ENCODE results near the gene FRY.

The FRY gene

DNA sequence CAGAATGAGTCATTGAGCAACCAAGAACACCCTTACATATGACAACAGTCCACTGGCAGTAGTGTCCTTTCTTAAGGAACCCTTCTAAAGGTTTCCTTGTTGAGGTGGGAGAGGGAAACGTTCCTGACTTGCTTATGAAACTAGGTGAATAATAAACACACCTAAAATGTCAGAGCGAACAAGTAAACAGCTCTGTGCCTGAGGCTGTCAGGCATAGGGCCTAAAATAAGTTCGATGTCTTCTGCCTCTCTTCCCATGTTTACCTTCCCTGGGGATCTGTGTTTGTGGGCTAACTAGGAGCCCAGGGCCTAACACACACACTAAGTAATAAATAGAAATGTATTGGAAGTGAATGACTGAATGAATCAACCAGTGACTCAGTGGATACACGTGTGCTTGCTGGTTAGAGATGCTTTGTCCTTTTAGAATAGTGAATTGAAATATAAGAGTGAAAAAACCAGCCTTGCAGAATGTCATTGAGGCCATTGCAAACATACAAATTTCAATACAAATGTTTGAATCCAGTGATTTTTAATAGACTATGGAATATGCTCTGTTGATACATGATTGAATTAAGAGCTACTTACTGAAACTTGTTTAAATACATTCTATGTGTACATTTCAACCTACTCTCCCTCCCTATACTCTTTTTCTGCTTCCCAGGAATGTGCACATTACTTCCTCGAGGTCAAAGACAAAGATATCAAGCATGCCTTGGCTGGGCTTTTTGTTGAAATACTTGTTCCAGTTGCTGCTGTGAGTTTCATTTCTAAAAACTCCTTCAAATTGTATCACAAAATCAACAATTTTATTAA is 102.9 kb downstream of the FRY start:
- DNase-seq (ENCODE audit: low spot score) = no peak

DNA sequence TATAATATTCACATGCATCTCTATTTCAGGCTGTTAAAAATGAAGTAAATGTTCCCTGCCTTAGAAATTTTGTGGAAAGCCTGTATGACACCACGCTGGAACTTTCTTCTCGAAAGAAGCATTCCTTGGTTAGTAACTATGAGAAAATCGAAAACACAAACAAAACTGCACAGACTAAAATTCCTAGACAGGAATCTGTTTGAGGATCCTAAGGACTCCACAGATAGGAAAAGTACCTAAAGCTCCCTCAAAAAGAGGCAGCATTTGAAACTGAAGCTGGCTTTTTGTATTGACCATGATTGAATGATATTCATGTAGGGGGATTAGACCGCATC is 103.4 kb downstream of the FRY start:
- no peak for DNase-seq (ENCODE audit: low spot score)

- DNase-seq (ENCODE audit: low spot score) = peak; percentile 7
Measured at GRCh38 chr13:32135655-32136054, 104.1 kb downstream of the FRY start.

DNA sequence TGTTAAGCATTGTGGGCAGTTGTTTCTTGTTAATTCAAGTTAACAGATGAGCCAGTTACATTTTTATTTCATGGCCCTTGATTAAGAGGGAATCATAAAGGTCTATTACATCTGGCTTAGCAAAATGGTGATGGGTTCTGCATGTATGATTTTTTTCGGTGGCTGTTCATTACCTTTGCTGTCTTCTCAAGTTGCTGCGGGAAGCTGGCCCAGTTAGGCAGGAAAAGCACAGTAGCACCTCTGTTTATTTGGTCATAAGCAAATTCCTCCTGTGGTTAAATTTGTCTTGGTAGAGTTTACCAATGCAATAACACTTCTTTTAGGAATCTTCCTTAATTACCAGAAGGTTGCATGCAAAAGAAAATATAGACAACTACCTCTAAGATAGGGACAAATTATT is 104.5 kb downstream of the FRY start:
- DNase-seq (ENCODE audit: low spot score) = no peak

DNA sequence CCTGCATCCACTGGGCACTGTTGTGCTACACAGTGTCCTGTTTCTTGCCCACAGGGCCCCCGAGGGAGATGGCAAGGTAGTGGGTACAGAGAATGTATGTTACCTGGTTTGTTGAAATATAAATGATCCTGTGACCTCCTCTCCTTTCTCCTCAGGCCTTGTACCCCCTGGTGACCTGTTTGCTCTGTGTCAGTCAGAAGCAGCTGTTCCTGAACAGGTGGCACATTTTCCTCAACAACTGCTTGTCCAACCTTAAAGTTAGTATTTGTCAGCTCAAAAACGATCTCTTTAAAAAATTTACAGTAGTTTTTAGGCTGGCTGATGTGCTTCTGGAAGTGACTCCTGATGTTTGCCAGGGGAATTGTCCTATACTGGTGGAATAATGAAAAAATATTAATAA is 105.1 kb downstream of the FRY start:
- DNase-seq (ENCODE audit: low spot score) = no peak

GRCh38 chr13:32139251-32139650 is 107.7 kb downstream of the FRY start:
- DNase-seq (ENCODE audit: low spot score) = peak; percentile 43

DNA sequence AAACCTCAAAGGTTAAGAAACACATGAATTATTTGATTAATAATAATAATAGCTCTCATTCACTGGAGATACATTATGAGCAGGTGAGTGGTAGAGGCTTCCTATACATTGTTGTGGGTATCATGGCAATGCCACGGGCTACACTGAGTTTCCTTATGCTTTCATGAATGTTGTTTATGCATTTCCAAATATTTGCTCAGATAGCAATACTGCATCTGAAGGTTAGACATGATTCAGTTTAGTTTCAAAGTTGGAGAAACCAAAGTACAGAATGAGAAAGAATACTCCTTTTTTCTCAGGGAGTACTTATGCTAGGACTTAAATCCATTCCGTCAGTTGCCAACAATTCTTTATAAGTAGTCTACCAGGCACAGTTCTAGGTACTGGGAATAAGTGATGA is 108.5 kb downstream of the FRY start:
- no peak for DNase-seq (ENCODE audit: low spot score)

DNA sequence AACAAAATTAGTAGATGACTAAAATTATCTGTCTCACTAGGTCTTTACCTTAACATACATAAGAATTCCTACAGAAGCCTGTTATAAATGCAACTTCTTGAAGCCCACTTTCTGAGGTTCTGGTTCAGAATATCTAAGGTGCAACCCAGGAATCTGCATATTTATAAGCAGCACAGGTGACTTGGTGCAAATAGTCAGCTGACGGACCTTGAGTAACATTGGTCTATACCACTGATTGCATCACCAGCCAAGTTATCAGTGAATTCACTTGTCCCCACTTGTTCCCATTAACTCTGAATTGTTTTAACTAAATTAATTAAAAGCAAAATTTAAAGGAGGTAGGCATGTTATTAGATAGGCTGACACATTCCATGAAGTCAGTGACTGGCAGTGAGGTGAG is 109.9 kb downstream of the FRY start:
- no peak for DNase-seq (ENCODE audit: low spot score)

GRCh38 chr13:32142115-32142514 is 110.5 kb downstream of the FRY start:
- no peak for DNase-seq (ENCODE audit: low spot score)

GRCh38 chr13:32142956-32143375 is 111.4 kb downstream of the FRY start:
- DNase-seq (ENCODE audit: low spot score) = peak; percentile 51

DNA sequence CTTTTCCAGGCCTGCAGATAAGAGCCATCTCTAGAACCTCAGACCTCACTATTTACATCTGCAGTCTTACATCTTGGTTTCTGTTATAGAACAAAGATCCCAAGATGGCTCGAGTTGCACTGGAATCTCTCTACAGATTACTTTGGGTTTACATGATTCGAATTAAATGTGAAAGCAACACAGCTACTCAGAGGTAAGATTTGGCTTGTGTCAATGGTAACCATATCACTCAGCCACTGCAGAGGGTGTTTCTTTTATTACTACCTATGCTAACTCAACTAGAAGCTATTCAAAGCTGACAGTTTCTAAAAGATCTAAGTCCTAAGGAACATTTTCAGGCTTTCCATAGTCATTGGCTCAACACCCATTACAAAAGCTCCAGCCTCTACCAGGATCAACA is 115.6 kb downstream of the FRY start:
- DNase-seq (ENCODE audit: low spot score) = no peak

- no peak for DNase-seq (ENCODE audit: low spot score)
Measured at GRCh38 chr13:32147976-32148375, 116.4 kb downstream of the FRY start.

DNA sequence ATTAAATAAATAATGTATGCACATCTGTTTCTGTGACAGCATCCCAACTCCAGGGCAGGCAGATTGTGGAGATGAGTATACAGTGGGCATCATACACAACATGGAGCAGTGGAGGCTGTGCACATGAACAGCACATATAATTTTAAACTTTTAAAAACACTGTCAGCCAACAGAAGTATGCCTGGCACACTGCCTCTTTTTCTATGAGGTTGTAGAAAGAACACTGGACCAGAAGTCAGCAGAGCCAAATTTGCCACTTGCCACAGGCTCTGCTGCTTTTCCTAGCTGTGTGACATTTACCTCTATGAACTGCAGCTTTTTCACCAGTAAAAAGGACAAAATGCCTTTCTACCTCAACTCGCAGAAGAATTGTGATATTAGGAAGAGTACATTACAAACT is 118.7 kb downstream of the FRY start:
- no peak for DNase-seq (ENCODE audit: low spot score)

GRCh38 chr13:32150794-32151193 is 119.2 kb downstream of the FRY start:
- DNase-seq (ENCODE audit: low spot score) = no peak

- DNase-seq (ENCODE audit: low spot score) = no peak
Measured at GRCh38 chr13:32151240-32151639, 119.7 kb downstream of the FRY start.

DNA sequence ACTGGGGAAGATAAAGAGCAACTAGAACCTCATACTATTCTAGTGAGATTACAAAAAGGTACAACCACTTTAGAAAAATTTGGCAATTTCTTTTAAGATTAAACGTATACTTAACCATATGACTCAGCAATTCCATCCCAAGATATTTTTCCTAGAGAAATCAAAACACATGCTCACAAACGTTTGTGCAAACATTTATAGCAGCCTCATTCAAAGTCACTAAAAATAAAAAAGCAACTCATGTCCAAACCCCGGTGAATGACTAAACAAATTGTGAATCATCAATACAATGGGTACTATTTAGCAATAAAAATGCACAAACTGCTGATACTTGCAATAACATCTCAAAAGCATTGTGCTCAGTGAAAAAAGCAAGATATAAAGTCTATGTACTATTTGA is 121.5 kb downstream of the FRY start:
- no peak for DNase-seq (ENCODE audit: low spot score)

- DNase-seq (ENCODE audit: low spot score) = no peak
Measured at GRCh38 chr13:32159137-32159869, 127.7 kb downstream of the FRY start.

DNA sequence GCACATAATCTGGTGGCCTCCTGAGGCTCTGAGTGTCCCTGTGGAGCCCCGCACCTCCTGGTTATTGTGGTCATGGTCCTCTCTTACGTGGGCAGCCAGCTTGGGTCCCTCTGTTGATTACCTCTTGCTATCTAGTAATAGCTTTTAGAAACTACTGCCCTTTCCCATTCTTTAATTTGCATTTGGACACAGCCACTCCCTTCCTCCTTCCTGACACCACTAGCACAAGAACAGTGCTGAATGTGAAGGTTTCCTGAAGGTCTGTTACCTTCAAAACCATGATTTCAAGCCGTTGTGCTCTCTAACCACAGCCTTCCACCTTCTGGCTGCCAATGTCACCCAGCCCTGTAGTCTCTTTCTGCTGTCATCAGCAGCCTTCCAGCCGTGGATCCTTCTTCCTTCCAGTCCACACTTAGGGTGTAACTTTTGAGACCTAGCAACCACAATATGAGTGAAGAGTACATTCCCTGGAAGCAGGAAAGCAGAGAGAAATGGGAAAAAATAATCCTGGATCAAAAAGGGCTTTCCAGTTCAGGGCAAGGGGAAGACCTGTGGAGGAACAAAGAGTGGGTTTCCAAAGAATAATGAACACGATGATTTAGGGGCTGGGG is 130.9 kb downstream of the FRY start:
- no peak for DNase-seq (ENCODE audit: low spot score)

- peak; percentile 69 for DNase-seq (ENCODE audit: low spot score)
Measured at GRCh38 chr13:32164622-32165268, 133.2 kb downstream of the FRY start.

DNA sequence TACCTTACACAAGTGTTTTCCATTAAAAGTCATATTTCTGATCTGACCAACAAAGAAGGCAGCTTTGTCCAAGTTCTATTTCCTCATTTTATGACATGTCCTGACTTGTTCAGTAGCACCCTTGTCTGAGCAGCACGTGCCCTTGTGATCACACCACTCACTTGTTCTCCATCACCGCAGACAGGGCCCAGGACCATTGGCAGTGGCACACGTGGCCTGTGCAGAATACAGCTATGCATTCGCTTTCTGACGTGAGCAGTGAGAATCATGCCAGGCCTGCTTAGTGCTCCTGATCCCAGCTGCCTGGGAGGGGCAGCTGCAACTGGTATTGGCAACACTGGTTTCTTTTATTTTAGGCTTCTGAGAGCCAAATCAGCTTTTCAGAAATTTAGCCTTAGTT is 134.2 kb downstream of the FRY start:
- no peak for DNase-seq (ENCODE audit: low spot score)

DNA sequence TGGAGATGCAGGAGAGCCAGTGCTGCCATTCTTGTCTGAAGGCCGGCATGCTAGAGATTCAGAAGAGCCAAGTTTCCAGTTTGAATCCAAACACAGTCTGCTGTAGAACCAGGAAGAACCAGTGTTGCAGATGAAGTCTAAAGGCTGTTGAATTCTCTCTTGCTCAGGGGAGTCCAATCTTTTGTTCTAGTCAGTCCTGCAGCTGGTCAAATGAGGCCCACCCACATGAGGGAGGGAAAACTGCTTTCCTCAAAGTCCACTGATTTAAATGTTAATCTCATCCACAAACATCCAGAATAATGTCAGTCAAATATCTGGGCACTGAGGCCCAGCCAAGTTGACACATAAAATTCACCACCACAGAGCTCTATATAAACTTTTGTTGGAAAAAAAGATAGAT is 136.6 kb downstream of the FRY start:
- DNase-seq (ENCODE audit: low spot score) = no peak

GRCh38 chr13:32170841-32171240 is 139.3 kb downstream of the FRY start:
- no peak for DNase-seq (ENCODE audit: low spot score)

DNA sequence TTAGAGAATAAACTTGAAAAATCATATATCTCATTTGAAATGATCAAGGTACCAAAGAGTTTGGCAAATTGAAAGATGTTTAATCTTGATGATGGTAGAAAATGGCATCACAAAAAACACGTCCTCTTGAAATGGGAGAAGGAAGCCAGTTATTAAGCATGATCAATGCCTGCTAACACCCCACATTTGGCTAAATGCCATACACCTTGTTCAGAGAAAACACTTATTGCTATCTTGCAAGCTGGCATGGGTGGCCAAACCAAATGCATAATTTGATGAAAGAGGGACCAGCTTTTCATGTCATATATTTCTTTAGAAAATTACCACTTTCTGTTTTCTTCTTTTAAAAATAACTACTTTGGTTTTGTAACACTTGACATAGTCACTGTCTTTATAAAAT is 142.3 kb downstream of the FRY start:
- no peak for DNase-seq (ENCODE audit: low spot score)

Measured in SW480 (cell line).